ENCODE data around the gene OLFM2. TPM values are rescaled to one million over a fixed set of nuclear protein-coding genes. Genes with fewer than 3 reads are reported as not detected.

Gene OLFM2
- total RNA-seq, 1 donor = 0.43 TPM

DNA sequence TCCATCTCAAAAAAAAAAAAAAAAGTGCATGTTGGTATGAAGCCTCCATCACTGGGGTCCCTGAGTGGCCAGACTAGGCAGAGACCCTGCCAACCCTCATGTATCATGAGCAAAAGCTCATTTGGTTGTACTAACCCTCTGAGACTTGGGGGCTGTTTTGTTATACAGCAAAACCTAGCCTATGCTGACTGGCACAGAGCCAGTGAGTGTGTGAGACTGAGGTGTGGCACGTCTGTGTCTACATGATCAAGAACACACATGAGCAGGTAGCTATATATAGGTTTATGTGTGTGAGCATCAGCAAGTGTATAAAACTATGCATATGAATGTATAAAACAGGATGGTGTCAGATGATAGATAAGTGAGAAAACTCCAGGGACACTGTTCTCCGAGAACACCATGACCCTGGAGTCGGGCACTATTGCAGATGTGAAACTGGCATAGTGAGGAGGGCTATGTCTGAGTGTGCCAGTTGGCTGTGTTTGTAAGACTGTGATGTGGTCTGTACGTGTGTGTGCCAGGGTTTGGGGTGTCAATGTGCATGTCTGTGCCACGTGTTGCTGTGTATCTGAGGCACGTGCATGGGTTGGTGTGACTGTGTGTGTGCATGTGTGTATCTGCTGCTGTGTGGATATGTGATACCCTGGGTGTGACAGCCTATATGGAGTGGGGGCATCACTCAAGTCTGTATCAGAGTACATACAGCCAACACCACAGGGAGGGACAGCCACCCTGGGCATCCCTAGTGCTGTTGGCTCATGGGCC, 44.5 kb downstream of the OLFM2 start:
- TF ChIP-seq CTCF (IDR thresholded peaks at IDR 0.05; ENCODE audit: insufficient read depth, low read depth, low read length) = no peak
- H3K4me3 ChIP-seq (ENCODE audit: low read depth, low read length) = no peak overlapping the region
- DNase-seq (ENCODE audit: low read depth) = no peak

- H3K4me3 ChIP-seq (ENCODE audit: low read depth, low read length) = no peak overlapping the region
- DNase-seq (ENCODE audit: low read depth) = peak; percentile 20
- peak; percentile 53 for TF ChIP-seq CTCF (IDR thresholded peaks at IDR 0.05; ENCODE audit: insufficient read depth, low read depth, low read length)
Observed at GRCh38 chr19:9885077-9885552, 51.2 kb downstream of the OLFM2 start.

GRCh38 chr19:9883764-9884163, 52.6 kb downstream of the OLFM2 start:
- TF ChIP-seq CTCF (IDR thresholded peaks at IDR 0.05; ENCODE audit: insufficient read depth, low read depth, low read length) = no peak
- no peak overlapping the region for H3K4me3 ChIP-seq (ENCODE audit: low read depth, low read length)
- no peak for DNase-seq (ENCODE audit: low read depth)

DNA sequence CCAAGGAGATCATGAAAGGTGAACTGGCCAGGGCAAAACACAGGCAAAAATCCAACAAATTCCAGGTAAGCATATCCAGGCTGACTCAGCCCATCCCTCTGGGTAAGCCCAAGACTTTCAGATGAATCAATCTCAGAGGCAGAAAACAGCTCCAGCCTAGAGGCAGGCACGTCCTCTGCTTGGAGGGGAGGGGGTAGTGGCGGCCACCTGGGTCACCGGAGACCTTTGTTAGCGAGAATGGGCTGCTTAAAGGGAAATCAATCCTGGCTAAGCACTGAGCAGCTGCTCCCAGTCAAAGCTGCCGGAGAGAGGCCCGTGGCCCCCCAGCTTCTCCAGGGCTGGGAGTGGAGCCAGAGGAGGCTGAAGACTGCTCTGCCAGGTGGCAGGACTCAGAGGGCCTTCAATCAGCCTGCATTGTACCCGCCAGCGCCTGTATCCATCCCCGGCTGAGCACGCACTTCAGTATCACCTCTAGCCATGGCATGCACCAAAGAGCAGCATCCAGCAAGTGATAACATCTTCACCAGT, 53.0 kb downstream of the OLFM2 start:
- no peak for TF ChIP-seq CTCF (IDR thresholded peaks at IDR 0.05; ENCODE audit: insufficient read depth, low read depth, low read length)
- DNase-seq (ENCODE audit: low read depth) = no peak
- H3K4me3 ChIP-seq (ENCODE audit: low read depth, low read length) = no peak overlapping the region

- no peak for TF ChIP-seq CTCF (IDR thresholded peaks at IDR 0.05; ENCODE audit: insufficient read depth, low read depth, low read length)
- no peak overlapping the region for H3K4me3 ChIP-seq (ENCODE audit: low read depth, low read length)
- DNase-seq (ENCODE audit: low read depth) = no peak
Observed at GRCh38 chr19:9881720-9882119, 54.6 kb downstream of the OLFM2 start.

DNA sequence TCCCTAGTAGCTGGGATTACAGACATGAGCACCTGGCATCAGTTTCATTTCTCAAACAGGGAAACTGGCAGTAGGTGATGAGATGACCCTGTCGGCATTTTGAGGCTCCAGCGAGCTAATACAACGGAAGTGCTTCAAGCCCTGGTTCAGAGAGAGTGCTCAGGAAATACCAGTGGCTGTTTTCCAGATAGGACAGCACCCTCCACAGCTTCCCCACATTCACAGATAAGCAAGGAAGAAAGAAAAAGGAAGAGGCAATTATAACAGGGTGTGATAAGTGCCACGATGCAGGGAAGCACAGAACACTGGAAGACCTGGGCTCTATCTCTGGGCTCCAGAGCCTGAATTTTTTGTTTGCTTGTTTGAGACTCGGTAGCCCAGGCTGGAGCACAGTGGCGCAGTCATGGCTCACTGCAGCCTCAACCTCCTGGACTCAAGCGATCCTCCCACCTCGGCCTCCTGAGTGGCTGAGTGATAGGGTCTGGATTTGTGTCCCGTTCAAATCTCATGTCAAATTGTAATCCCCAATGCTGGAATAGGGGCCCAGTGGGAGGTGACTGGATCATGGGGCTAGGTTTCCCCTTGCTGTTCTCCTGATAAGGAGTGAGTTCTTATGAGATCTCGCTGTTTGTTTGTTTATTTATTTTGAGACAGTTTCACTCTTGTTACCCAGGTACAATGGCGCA, 57.7 kb downstream of the OLFM2 start:
- TF ChIP-seq CTCF (IDR thresholded peaks at IDR 0.05; ENCODE audit: insufficient read depth, low read depth, low read length) = no peak
- peak; percentile 7 for DNase-seq (ENCODE audit: low read depth)
- H3K4me3 ChIP-seq (ENCODE audit: low read depth, low read length) = no peak overlapping the region

All from fibroblast of villous mesenchyme (primary cell).